Astrocyte (in vitro differentiated cells and primary cell): ENCODE results near the gene WSB2. TPM values are rescaled to one million over a fixed set of nuclear protein-coding genes. Genes with fewer than 3 reads are reported as not detected.

Experiments
- DNase-seq: peaks from one replicate; pipeline ENCODE4 v3.0.0-alpha.2; 2010; ENCODE audit warnings: low read depth
- FAIRE-seq: peaks from 2 replicates; lab custom pipeline; 2011; peaks lifted over from hg19 to GRCh38; lab: Jason Lieb, UNC
- H2AFZ ChIP-seq: 2 replicates; pipeline ENCODE4 v1.6.0; 2012; ENCODE audit warnings: low read depth, low read length, inconsistent platforms
- H3K27ac ChIP-seq: 2 replicates; pipeline ENCODE4 v1.5.1; 2011; ENCODE audit warnings: low read depth, low read length, inconsistent platforms
- H3K27me3 ChIP-seq: 2 replicates; pipeline ENCODE4 v1.6.0; 2011; ENCODE audit warnings: low read length, inconsistent platforms; ENCODE audit not compliant: insufficient read depth
- H3K36me3 ChIP-seq: 2 replicates; pipeline ENCODE4 v1.5.1; 2011; ENCODE audit warnings: low read length, inconsistent platforms; ENCODE audit not compliant: insufficient read depth
- H3K4me1 ChIP-seq: 2 replicates; pipeline ENCODE4 v1.5.1; 2011; ENCODE audit warnings: low read length, inconsistent platforms; ENCODE audit not compliant: insufficient read depth
- H3K4me2 ChIP-seq: 2 replicates; pipeline ENCODE4 v1.6.0; 2012; ENCODE audit warnings: low read length, inconsistent platforms
- H3K4me3 ChIP-seq: 2 replicates; pipeline ENCODE4 v1.5.1; 2011; ENCODE audit warnings: low read depth, mild to moderate bottlenecking, low read length, inconsistent platforms; ENCODE audit not compliant: insufficient read depth
- H3K79me2 ChIP-seq: 2 replicates; pipeline ENCODE4 v1.6.0; 2012; ENCODE audit warnings: mild to moderate bottlenecking, low read length, inconsistent platforms; ENCODE audit not compliant: insufficient read depth
- H3K9ac ChIP-seq: 2 replicates; pipeline ENCODE4 v1.6.0; 2012; ENCODE audit warnings: mild to moderate bottlenecking, low read length, inconsistent platforms
- H3K9me3 ChIP-seq: 2 replicates; pipeline ENCODE4 v1.5.1; 2012; ENCODE audit warnings: low read depth, mild to moderate bottlenecking, low read length, inconsistent platforms; ENCODE audit not compliant: insufficient read depth
- H4K20me1 ChIP-seq: 2 replicates; pipeline ENCODE4 v1.6.0; 2012; ENCODE audit warnings: low read length, inconsistent platforms; ENCODE audit not compliant: insufficient read depth
- H3K27ac Mint-ChIP-seq: one replicate; pipeline ENCODE4 v1.8.0; 2021; ENCODE audit warnings: mild to moderate bottlenecking, mixed read lengths; ENCODE audit not compliant: unreplicated experiment
- H3K27me3 Mint-ChIP-seq: one replicate; pipeline ENCODE4 v1.8.0; 2021; ENCODE audit warnings: low read depth, mixed read lengths; ENCODE audit not compliant: unreplicated experiment
- H3K36me3 Mint-ChIP-seq: one replicate; pipeline ENCODE4 v1.8.0; 2021; ENCODE audit warnings: low read depth, mixed read lengths; ENCODE audit not compliant: unreplicated experiment
- H3K4me1 Mint-ChIP-seq: one replicate; pipeline ENCODE4 v1.8.0; 2021; ENCODE audit warnings: low read depth, mixed read lengths; ENCODE audit not compliant: unreplicated experiment
- H3K4me3 Mint-ChIP-seq: one replicate; pipeline ENCODE4 v1.8.0; 2021; ENCODE audit warnings: mild to moderate bottlenecking, moderate library complexity, mixed read lengths; ENCODE audit not compliant: unreplicated experiment
- H3K9me3 Mint-ChIP-seq: one replicate; pipeline ENCODE4 v1.8.0; 2021; ENCODE audit warnings: mild to moderate bottlenecking, mixed read lengths; ENCODE audit not compliant: unreplicated experiment
- CTCF ChIP-seq: IDR thresholded peaks from 2 replicates; pipeline ENCODE4 v1.5.1; 2011; ENCODE audit warnings: low read depth, mild to moderate bottlenecking, inconsistent platforms, low read length, moderate library complexity; ENCODE audit not compliant: insufficient read depth
- EZH2 ChIP-seq: IDR thresholded peaks from 2 replicates; pipeline ENCODE4 v1.6.1; 2012; ENCODE audit warnings: mild to moderate bottlenecking, low read length, inconsistent platforms; ENCODE audit not compliant: insufficient read depth
- total RNA-seq: library from RNA; stranded (reverse); gene quantifications from 2 replicates; pipeline ENCODE4 v1.2.1, GENCODE V29; 2021

Gene WSB2
- total RNA-seq, 1 donor from 2014 or later, result 113 TPM

- no peaks in the 10 kb centered on the region for H3K4me1 ChIP-seq
- FAIRE-seq (no peak), DNase-seq (no peak)
- Mint-ChIP-seq H3K9me3 (no peaks in the 10 kb centered on the region), H3K27me3 (no peaks in the 10 kb centered on the region), H3K27ac (no peak overlapping the region), H3K36me3 (peaks cover 2% of the 10 kb centered on the region), H3K4me1 (peaks cover 6% of the 10 kb centered on the region), H3K4me3 (no peak overlapping the region)
- no peaks in the 10 kb centered on the region for H3K79me2 ChIP-seq
- H3K27ac ChIP-seq, result no peak overlapping the region
- H3K27me3 ChIP-seq, result no peaks in the 10 kb centered on the region
- TF ChIP-seq CTCF (no peak), EZH2 (no peak)
- no peak overlapping the region for H3K4me2 ChIP-seq
- H4K20me1 ChIP-seq, result no peaks in the 10 kb centered on the region
- no peak overlapping the region for H3K9ac ChIP-seq
- H2AFZ ChIP-seq, result no peak overlapping the region
- no peaks in the 10 kb centered on the region for H3K9me3 ChIP-seq
- no peak overlapping the region for H3K4me3 ChIP-seq
- no peaks in the 10 kb centered on the region for H3K36me3 ChIP-seq
These were observed 37.4 kb upstream of the WSB2 start for GRCh38 chr12:118098401-118098800.

DNA sequence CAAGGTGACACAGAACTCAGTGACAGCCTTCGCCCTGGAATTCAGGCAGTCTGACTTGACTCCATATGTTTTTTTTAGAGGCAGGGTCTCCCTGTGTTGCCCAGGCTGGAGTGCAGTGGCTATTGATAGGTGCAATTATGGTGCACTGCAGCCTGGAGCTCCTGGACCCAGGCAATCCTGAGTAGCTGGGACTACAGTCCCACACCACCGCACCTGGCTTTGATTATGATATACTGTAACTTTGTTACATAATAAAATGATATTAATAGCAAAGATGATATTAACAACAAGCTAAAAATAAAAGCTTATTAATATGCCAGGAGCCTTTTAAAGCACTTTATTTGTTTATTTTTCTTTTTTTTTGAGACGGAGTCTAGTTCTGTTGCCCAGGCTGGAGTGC is 33.1 kb upstream of the WSB2 start:
- H4K20me1 ChIP-seq, result no peaks in the 10 kb centered on the region
- peaks cover 2% of the 10 kb centered on the region for H3K36me3 Mint-ChIP-seq
- no peaks in the 10 kb centered on the region for H3K27me3 Mint-ChIP-seq
- no peak overlapping the region for H2AFZ ChIP-seq
- H3K9ac ChIP-seq, result no peak overlapping the region
- no peak overlapping the region for H3K27ac ChIP-seq
- H3K4me3 Mint-ChIP-seq, result no peak overlapping the region
- no peaks in the 10 kb centered on the region for H3K9me3 Mint-ChIP-seq
- H3K4me1 ChIP-seq, result no peaks in the 10 kb centered on the region
- no peak overlapping the region for H3K27ac Mint-ChIP-seq
- H3K4me2 ChIP-seq, result no peak overlapping the region
- no peaks in the 10 kb centered on the region for H3K79me2 ChIP-seq
- DNase-seq (no peak), FAIRE-seq (no peak)
- TF ChIP-seq EZH2 (no peak), CTCF (no peak)
- no peaks in the 10 kb centered on the region for H3K36me3 ChIP-seq
- no peak overlapping the region for H3K4me3 ChIP-seq
- no peaks in the 10 kb centered on the region for H3K27me3 ChIP-seq
- no peaks in the 10 kb centered on the region for H3K4me1 Mint-ChIP-seq
- no peaks in the 10 kb centered on the region for H3K9me3 ChIP-seq

DNA sequence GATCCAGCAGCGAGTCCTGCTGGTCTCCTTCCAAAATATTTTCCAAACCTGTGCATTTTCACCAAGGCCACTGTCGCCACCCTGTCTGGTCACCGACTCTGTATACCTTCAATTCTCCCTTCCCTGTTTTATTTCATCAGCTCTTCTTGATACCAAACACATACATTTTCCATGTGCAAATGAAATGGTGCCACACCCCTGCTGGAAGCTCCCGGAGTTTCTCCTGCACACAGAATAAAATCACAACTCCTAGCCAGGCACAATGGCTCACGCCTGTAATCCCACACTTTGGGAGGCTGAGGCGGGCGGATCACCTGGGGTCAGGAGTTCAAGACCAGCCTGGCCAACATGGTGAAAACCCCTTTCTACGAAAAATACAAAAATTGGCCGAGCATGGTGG is 28.8 kb upstream of the WSB2 start:
- peaks cover 3% of the 10 kb centered on the region for H3K36me3 Mint-ChIP-seq
- no peak for DNase-seq
- H3K4me3 ChIP-seq, result no peak overlapping the region
- H3K4me1 ChIP-seq, result no peaks in the 10 kb centered on the region
- H3K4me1 Mint-ChIP-seq, result peaks cover 5% of the 10 kb centered on the region
- H3K4me3 Mint-ChIP-seq, result no peak overlapping the region
- no peaks in the 10 kb centered on the region for H3K79me2 ChIP-seq
- no peak overlapping the region for H3K9ac ChIP-seq
- no peaks in the 10 kb centered on the region for H4K20me1 ChIP-seq
- no peak overlapping the region for H2AFZ ChIP-seq
- no peaks in the 10 kb centered on the region for H3K36me3 ChIP-seq
- no peaks in the 10 kb centered on the region for H3K27me3 ChIP-seq
- H3K27me3 Mint-ChIP-seq, result no peaks in the 10 kb centered on the region
- H3K9me3 ChIP-seq, result no peaks in the 10 kb centered on the region
- FAIRE-seq, result no peak
- H3K9me3 Mint-ChIP-seq, result no peaks in the 10 kb centered on the region
- no peak overlapping the region for H3K27ac ChIP-seq
- TF ChIP-seq CTCF, result no peak
- TF ChIP-seq EZH2, result no peak
- no peak overlapping the region for H3K4me2 ChIP-seq
- H3K27ac Mint-ChIP-seq, result no peak overlapping the region
